Measurements from ENCODE around the gene PDS5A. TPM values are rescaled to one million over a fixed set of nuclear protein-coding genes. Genes with fewer than 3 reads are reported as not detected.
A peak's percentile ranks its signal among the peaks of the same experiment; 100 is the strongest.

Gene PDS5A
- total RNA-seq, 1 experiment from 2014 or later, result 78.8 TPM

GRCh38 chr4:39970671-39971640, 6.8 kb downstream of the PDS5A start:
- ChIA-PET CTCF (interaction anchor here (0.6 to 0.9 kb wide), 2 partner anchors 73 to 331 kb away, joined by 3 read pairs; no protein-coding TSS in a partner anchor), POLR2A (no interaction called here)
- Mint-ChIP-seq H3K27ac (ENCODE audit: unreplicated experiment) (peak overlapping the region; percentile 89), H3K27me3 (ENCODE audit: insufficient read depth, unreplicated experiment) (no peaks in the 10 kb centered on the region), H3K4me3 (ENCODE audit: unreplicated experiment) (peak overlapping the region; percentile 55), H3K4me1 (ENCODE audit: low read depth, unreplicated experiment) (peaks cover 14% of the 10 kb centered on the region), H3K9me3 (ENCODE audit: unreplicated experiment) (no peaks in the 10 kb centered on the region), H3K36me3 (ENCODE audit: insufficient read depth, unreplicated experiment) (peaks cover 64% of the 10 kb centered on the region)
- DNase-seq, result peak; percentile 69 to 71
- BruUV-seq (replicated peaks), result no TSS peak
- H3K36me3 ChIP-seq (ENCODE audit: control insufficient read depth, insufficient read depth, low read length), result peaks cover 1% of the 10 kb centered on the region; the same call in 1 of the 2 replicates
- H3K4me1 ChIP-seq, result peaks cover 28% of the 10 kb centered on the region
- no peak for TF ChIP-seq CTCF (IDR thresholded peaks at IDR 0.05; ENCODE audit: insufficient read depth in 1 of 2, low read depth in 1 of 2, low read length in 1 of 2, severe bottlenecking in 1 of 2, unreplicated experiment in 1 of 2)
- H3K4me3 ChIP-seq (ENCODE audit: low read depth, low read length), result no peak overlapping the region
- H3K9me3 ChIP-seq, result no peaks in the 10 kb centered on the region
- H3K27me3 ChIP-seq (replicated peaks; ENCODE audit: control insufficient read depth, insufficient read depth, low read length), result no peaks in the 10 kb centered on the region
- intact Hi-C loops (cut with micrococcal nuclease; ENCODE audit: unreplicated experiment), result loop anchor here (10.0 kb wide), 1 partner anchor 186 kb away; no protein-coding TSS in a partner anchor

- Mint-ChIP-seq H3K27me3 (ENCODE audit: insufficient read depth, unreplicated experiment) (no peaks in the 10 kb centered on the region), H3K4me3 (ENCODE audit: unreplicated experiment) (no peak overlapping the region), H3K4me1 (ENCODE audit: low read depth, unreplicated experiment) (no peaks in the 10 kb centered on the region), H3K27ac (ENCODE audit: unreplicated experiment) (no peak overlapping the region), H3K9me3 (ENCODE audit: unreplicated experiment) (no peaks in the 10 kb centered on the region), H3K36me3 (ENCODE audit: insufficient read depth, unreplicated experiment) (peaks cover 38% of the 10 kb centered on the region)
- no peak for DNase-seq
- no TSS peak for BruUV-seq (replicated peaks)
- intact Hi-C loops (cut with micrococcal nuclease; ENCODE audit: unreplicated experiment), result no loop called here
- CTCF ChIA-PET, result no interaction called here
- POLR2A ChIA-PET, result no interaction called here
- H3K4me3 ChIP-seq (ENCODE audit: low read depth, low read length), result no peak overlapping the region
- H3K27me3 ChIP-seq (replicated peaks; ENCODE audit: control insufficient read depth, insufficient read depth, low read length), result no peaks in the 10 kb centered on the region
- H3K36me3 ChIP-seq (ENCODE audit: control insufficient read depth, insufficient read depth, low read length), result no peaks in the 10 kb centered on the region
- no peaks in the 10 kb centered on the region for H3K9me3 ChIP-seq
- H3K4me1 ChIP-seq, result no peaks in the 10 kb centered on the region
- no peak for TF ChIP-seq CTCF (IDR thresholded peaks at IDR 0.05; ENCODE audit: insufficient read depth in 1 of 2, low read depth in 1 of 2, low read length in 1 of 2, severe bottlenecking in 1 of 2, unreplicated experiment in 1 of 2)
Observed at GRCh38 chr4:39963656-39964055, 14.1 kb downstream of the PDS5A start.

- CTCF ChIA-PET, result no interaction called here
- intact Hi-C loops (cut with micrococcal nuclease; ENCODE audit: unreplicated experiment), result no loop called here
- Mint-ChIP-seq H3K4me3 (ENCODE audit: unreplicated experiment) (no peak overlapping the region), H3K27me3 (ENCODE audit: insufficient read depth, unreplicated experiment) (no peaks in the 10 kb centered on the region), H3K27ac (ENCODE audit: unreplicated experiment) (no peak overlapping the region), H3K9me3 (ENCODE audit: unreplicated experiment) (no peaks in the 10 kb centered on the region), H3K4me1 (ENCODE audit: low read depth, unreplicated experiment) (no peaks in the 10 kb centered on the region), H3K36me3 (ENCODE audit: insufficient read depth, unreplicated experiment) (peaks cover 35% of the 10 kb centered on the region)
- no peak overlapping the region for H3K4me3 ChIP-seq (ENCODE audit: low read depth, low read length)
- H3K36me3 ChIP-seq (ENCODE audit: control insufficient read depth, insufficient read depth, low read length), result no peaks in the 10 kb centered on the region
- peak in 1 of 2 experiments; percentile 3 for DNase-seq
- H3K9me3 ChIP-seq, result no peaks in the 10 kb centered on the region
- POLR2A ChIA-PET, result no interaction called here
- TF ChIP-seq CTCF (IDR thresholded peaks at IDR 0.05; ENCODE audit: insufficient read depth in 1 of 2, low read depth in 1 of 2, low read length in 1 of 2, severe bottlenecking in 1 of 2, unreplicated experiment in 1 of 2), result no peak
- BruUV-seq (replicated peaks), result no TSS peak
- H3K4me1 ChIP-seq, result no peaks in the 10 kb centered on the region
- no peaks in the 10 kb centered on the region for H3K27me3 ChIP-seq (replicated peaks; ENCODE audit: control insufficient read depth, insufficient read depth, low read length)
Observed at GRCh38 chr4:39961311-39961877, 16.3 kb downstream of the PDS5A start.
